ENCODE data around the gene GORASP2. TPM values are rescaled to one million over a fixed set of nuclear protein-coding genes. Genes with fewer than 3 reads are reported as not detected.

Gene GORASP2
- total RNA-seq, 2 donors from 2014 or later = 80.5 to 89.4 TPM

DNA sequence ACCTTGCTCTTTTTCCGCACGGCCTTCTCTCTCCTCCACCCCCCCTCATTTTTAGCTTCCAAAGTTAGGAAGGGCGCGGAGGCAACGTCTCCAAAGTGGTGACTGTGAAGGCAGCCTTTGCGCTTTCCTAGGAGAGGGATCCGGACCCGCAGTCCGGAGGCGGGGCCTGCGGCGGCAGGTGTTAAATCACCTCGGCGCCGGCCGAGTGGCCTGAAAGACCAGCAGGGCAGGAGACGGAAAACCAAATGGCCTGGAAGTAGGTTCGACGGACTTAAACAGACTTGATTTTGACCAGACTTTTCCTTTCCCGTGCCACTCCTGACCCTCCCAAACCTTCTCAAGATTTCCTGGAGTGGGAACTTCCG lies 615 bp downstream of the GORASP2 start:
- no peaks in the 10 kb centered on the region for H3K27me3 Mint-ChIP-seq
- no peaks in the 10 kb centered on the region for H3K9me3 ChIP-seq (ENCODE audit: control insufficient read depth, low read length, poor library complexity, severe bottlenecking)
- H3K4me3 Mint-ChIP-seq = peak overlapping the region; percentile 95
- DNase-seq = peak; percentile 12 to 34 (median 14)
- peaks cover 35% of the 10 kb centered on the region for H3K4me1 Mint-ChIP-seq
- no peaks in the 10 kb centered on the region for H3K36me3 Mint-ChIP-seq (ENCODE audit: low read depth)
- peak overlapping the region; percentile 96 for H3K27ac Mint-ChIP-seq
- no peak for ATAC-seq

- Mint-ChIP-seq H3K4me3 (peak overlapping the region; percentile 95), H3K27ac (peak overlapping the region; percentile 96), H3K4me1 (peaks cover 36% of the 10 kb centered on the region), H3K36me3 (ENCODE audit: low read depth) (no peaks in the 10 kb centered on the region), H3K27me3 (no peaks in the 10 kb centered on the region)
- H3K9me3 ChIP-seq (ENCODE audit: control insufficient read depth, low read length, poor library complexity, severe bottlenecking) = no peaks in the 10 kb centered on the region
- DNase-seq = peak; percentile 18 to 43 (median 40)
- peak; percentile 40 for ATAC-seq
Observed at GRCh38 chr2:170930131-170930990, 1.3 kb downstream of the GORASP2 start.

GRCh38 chr2:170930991-170931266 lies 1.9 kb downstream of the GORASP2 start:
- H3K9me3 ChIP-seq (ENCODE audit: control insufficient read depth, low read length, poor library complexity, severe bottlenecking) = no peaks in the 10 kb centered on the region
- Mint-ChIP-seq H3K27me3 (no peaks in the 10 kb centered on the region), H3K36me3 (ENCODE audit: low read depth) (no peaks in the 10 kb centered on the region), H3K4me1 (peaks cover 36% of the 10 kb centered on the region), H3K4me3 (peak overlapping the region; percentile 95), H3K27ac (peak overlapping the region; percentile 96)
- no peak for DNase-seq
- ATAC-seq = no peak

- Mint-ChIP-seq H3K27me3 (no peaks in the 10 kb centered on the region), H3K36me3 (ENCODE audit: low read depth) (no peaks in the 10 kb centered on the region), H3K27ac (peak overlapping the region; percentile 96), H3K4me3 (peak overlapping the region; percentile 50), H3K4me1 (peaks cover 33% of the 10 kb centered on the region)
- no peaks in the 10 kb centered on the region for H3K9me3 ChIP-seq (ENCODE audit: control insufficient read depth, low read length, poor library complexity, severe bottlenecking)
- no peak for ATAC-seq
- no peak for DNase-seq
Observed at GRCh38 chr2:170932166-170932565, 3.1 kb downstream of the GORASP2 start.

- Mint-ChIP-seq H3K27me3 (no peaks in the 10 kb centered on the region), H3K4me1 (peaks cover 36% of the 10 kb centered on the region), H3K27ac (no peak overlapping the region), H3K4me3 (no peak overlapping the region), H3K36me3 (ENCODE audit: low read depth) (no peaks in the 10 kb centered on the region)
- no peak for DNase-seq
- no peaks in the 10 kb centered on the region for H3K9me3 ChIP-seq (ENCODE audit: control insufficient read depth, low read length, poor library complexity, severe bottlenecking)
- ATAC-seq = no peak
Observed at GRCh38 chr2:170932948-170933347, 3.9 kb downstream of the GORASP2 start.

DNA sequence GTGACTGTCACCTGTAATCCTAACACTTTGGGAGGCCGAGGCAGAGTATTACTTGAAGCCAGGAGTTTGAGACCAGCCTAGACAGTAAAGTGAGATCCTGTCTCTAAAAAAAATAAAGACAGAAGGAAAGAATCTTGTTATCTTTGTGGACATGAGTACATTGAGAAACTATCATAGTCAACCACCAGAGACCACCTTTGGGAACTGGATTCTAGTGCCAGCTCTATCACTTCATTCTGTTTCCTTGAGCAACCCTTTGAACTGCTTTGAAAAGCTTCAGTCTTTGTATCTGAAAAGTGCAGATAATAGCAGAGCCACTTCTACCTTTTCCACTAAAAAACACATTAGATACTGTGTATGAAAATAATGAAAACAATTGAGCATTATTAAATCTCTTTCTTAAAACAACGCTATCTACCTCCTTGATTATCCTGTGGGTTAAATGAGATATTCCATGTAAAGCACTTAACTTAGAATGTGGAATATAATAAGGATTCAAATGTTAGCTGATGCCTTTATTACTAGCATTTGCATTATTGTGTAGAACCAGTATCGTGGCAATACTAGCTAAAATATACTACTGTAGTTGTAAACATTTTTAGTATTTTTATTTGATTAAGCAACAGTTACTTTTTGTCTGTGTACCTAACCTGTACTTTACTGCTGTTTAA lies 8.8 kb downstream of the GORASP2 start:
- H3K27ac Mint-ChIP-seq = no peak overlapping the region
- no peak for ATAC-seq
- H3K4me3 Mint-ChIP-seq = no peak overlapping the region

GRCh38 chr2:170940066-170940465 lies 11.0 kb downstream of the GORASP2 start:
- no peaks in the 10 kb centered on the region for H3K9me3 ChIP-seq (ENCODE audit: control insufficient read depth, low read length, poor library complexity, severe bottlenecking)
- H3K27me3 Mint-ChIP-seq = no peaks in the 10 kb centered on the region
- no peak for ATAC-seq
- H3K4me1 Mint-ChIP-seq = peaks cover 45% of the 10 kb centered on the region
- DNase-seq = no peak
- no peak overlapping the region for H3K4me3 Mint-ChIP-seq
- H3K36me3 Mint-ChIP-seq (ENCODE audit: low read depth) = no peaks in the 10 kb centered on the region
- no peak overlapping the region for H3K27ac Mint-ChIP-seq

More for the DNA sequence above, 8.8 kb downstream of the GORASP2 start:
- no peaks in the 10 kb centered on the region for H3K9me3 ChIP-seq (ENCODE audit: control insufficient read depth, low read length, poor library complexity, severe bottlenecking)
- DNase-seq = no peak
- no peaks in the 10 kb centered on the region for H3K27me3 Mint-ChIP-seq
- peaks cover 47% of the 10 kb centered on the region for H3K4me1 Mint-ChIP-seq
- H3K36me3 Mint-ChIP-seq (ENCODE audit: low read depth) = no peaks in the 10 kb centered on the region

DNA sequence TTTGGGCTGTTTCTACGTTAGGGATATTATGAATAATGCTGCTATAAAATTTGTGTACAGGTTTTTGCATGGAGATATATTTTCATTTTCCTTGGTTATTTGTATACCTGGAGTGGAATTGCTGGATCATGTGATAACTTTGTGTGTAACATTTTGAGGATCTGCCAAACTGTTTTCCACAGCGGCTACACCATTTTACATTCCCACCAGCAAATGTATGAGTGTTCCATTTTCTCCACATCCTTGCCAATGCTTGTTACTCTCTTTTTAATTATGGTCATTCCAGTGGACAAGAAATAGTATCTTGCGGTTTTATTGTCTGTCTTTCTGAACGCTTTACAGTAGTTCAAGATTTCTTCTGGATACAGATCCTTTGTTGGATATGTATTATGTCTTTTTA lies 13.6 kb downstream of the GORASP2 start:
- ATAC-seq = no peak
- DNase-seq = no peak
- Mint-ChIP-seq H3K4me1 (peaks cover 50% of the 10 kb centered on the region), H3K4me3 (no peak overlapping the region), H3K36me3 (ENCODE audit: low read depth) (peaks cover 2% of the 10 kb centered on the region), H3K27me3 (no peaks in the 10 kb centered on the region), H3K27ac (no peak overlapping the region)
- H3K9me3 ChIP-seq (ENCODE audit: control insufficient read depth, low read length, poor library complexity, severe bottlenecking) = no peaks in the 10 kb centered on the region

DNA sequence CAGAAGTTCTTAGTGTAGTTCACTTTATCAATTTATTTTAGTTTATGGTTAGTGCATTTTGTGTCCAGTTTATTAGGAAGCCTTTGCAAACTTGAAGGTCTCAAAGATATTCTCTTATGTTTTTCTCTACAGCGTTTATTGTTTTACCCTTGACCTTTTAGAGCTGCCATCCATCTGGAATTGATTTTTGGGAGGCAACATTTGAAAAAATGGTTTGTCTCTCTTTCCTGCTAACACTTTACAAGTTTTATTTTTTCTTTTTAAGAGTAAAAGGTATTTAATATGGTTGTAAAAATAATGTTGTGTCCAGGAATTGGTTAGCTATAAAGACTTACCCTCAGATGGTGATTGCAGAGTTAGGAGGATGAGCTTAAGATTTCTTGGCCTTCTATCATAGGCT lies 14.0 kb downstream of the GORASP2 start:
- H3K27me3 Mint-ChIP-seq = no peaks in the 10 kb centered on the region
- H3K4me1 Mint-ChIP-seq = peaks cover 49% of the 10 kb centered on the region
- no peaks in the 10 kb centered on the region for H3K9me3 ChIP-seq (ENCODE audit: control insufficient read depth, low read length, poor library complexity, severe bottlenecking)
- peaks cover 2% of the 10 kb centered on the region for H3K36me3 Mint-ChIP-seq (ENCODE audit: low read depth)
- ATAC-seq (no peak), DNase-seq (no peak)
- H3K4me3 Mint-ChIP-seq = no peak overlapping the region
- no peak overlapping the region for H3K27ac Mint-ChIP-seq

GRCh38 chr2:170943596-170943995 lies 14.5 kb downstream of the GORASP2 start:
- Mint-ChIP-seq H3K4me3 (no peak overlapping the region), H3K27ac (peak overlapping the region; percentile 66), H3K27me3 (no peaks in the 10 kb centered on the region), H3K36me3 (ENCODE audit: low read depth) (peaks cover 2% of the 10 kb centered on the region), H3K4me1 (peaks cover 46% of the 10 kb centered on the region)
- H3K9me3 ChIP-seq (ENCODE audit: control insufficient read depth, low read length, poor library complexity, severe bottlenecking) = no peaks in the 10 kb centered on the region
- ATAC-seq = no peak
- DNase-seq = no peak

DNA sequence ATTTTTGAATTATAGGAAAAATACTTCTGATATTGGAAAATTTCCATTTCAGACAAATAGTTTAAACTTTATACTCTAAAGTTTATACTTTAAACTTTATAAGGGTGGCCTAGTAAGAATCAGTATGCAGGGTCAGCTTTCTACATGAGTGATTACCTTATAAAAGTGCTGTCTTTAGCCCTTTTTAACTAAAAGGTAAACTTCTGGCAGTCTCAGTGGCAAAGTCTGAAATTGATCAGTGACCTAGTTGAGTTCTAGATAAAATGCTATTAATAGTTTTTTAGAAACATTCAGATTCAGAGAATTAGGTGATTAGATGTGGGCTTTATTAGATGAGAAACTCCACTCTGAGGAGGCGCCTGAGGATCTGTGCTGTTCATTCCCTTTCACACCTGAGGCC lies 15.5 kb downstream of the GORASP2 start:
- no peaks in the 10 kb centered on the region for H3K9me3 ChIP-seq (ENCODE audit: control insufficient read depth, low read length, poor library complexity, severe bottlenecking)
- Mint-ChIP-seq H3K27me3 (no peaks in the 10 kb centered on the region), H3K27ac (peak overlapping the region; percentile 66), H3K4me3 (peak overlapping the region; percentile 53), H3K4me1 (peaks cover 41% of the 10 kb centered on the region), H3K36me3 (ENCODE audit: low read depth) (peaks cover 4% of the 10 kb centered on the region)
- ATAC-seq (no peak), DNase-seq (no peak)

DNA sequence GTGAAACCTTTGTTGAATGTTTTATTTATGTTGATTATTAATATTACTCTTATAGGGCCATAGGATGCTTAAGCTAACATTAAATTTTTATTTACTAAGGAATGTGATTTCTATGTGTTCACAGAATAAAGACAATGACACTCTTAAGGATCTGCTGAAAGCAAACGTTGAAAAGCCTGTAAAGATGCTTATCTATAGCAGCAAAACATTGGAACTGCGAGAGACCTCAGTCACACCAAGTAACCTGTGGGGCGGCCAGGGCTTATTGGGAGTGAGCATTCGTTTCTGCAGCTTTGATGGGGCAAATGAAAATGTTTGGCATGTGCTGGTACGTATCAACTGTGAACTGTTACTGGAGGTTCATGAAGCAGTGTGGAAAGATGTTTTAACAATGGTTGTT lies 20.4 kb downstream of the GORASP2 start:
- H3K27me3 Mint-ChIP-seq = no peaks in the 10 kb centered on the region
- ATAC-seq (no peak), DNase-seq (no peak)
- H3K4me1 Mint-ChIP-seq = peaks cover 13% of the 10 kb centered on the region
- no peak overlapping the region for H3K27ac Mint-ChIP-seq
- H3K9me3 ChIP-seq (ENCODE audit: control insufficient read depth, low read length, poor library complexity, severe bottlenecking) = no peaks in the 10 kb centered on the region
- no peak overlapping the region for H3K4me3 Mint-ChIP-seq
- H3K36me3 Mint-ChIP-seq (ENCODE audit: low read depth) = peaks cover 17% of the 10 kb centered on the region

GRCh38 chr2:170950221-170950761 lies 21.2 kb downstream of the GORASP2 start:
- no peaks in the 10 kb centered on the region for H3K9me3 ChIP-seq (ENCODE audit: control insufficient read depth, low read length, poor library complexity, severe bottlenecking)
- Mint-ChIP-seq H3K36me3 (ENCODE audit: low read depth) (peaks cover 24% of the 10 kb centered on the region), H3K27ac (peak overlapping the region; percentile 72), H3K4me1 (peaks cover 14% of the 10 kb centered on the region), H3K27me3 (no peaks in the 10 kb centered on the region), H3K4me3 (no peak overlapping the region)
- ATAC-seq = no peak
- no peak for DNase-seq
